Measurements from ENCODE around the gene ZBTB9.

ZBTB9 gene

GRCh38 chr6:33433544-33434191 lies 20.7 kb upstream of the ZBTB9 start:
- no peak for DNase-seq

- DNase-seq = no peak
These were observed 19.4 kb upstream of the ZBTB9 start for GRCh38 chr6:33434961-33435360.

- DNase-seq = no peak
These were observed 16.7 kb upstream of the ZBTB9 start for GRCh38 chr6:33437666-33438065.

- DNase-seq = no peak
These were observed 15.3 kb upstream of the ZBTB9 start for GRCh38 chr6:33438978-33439594.

- DNase-seq = no peak
These were observed 14.3 kb upstream of the ZBTB9 start for GRCh38 chr6:33439956-33440648.

- DNase-seq = no peak
These were observed 13.6 kb upstream of the ZBTB9 start for GRCh38 chr6:33440649-33441309.

- DNase-seq = no peak
These were observed 12.9 kb upstream of the ZBTB9 start for GRCh38 chr6:33441457-33441856.

GRCh38 chr6:33442283-33442682 lies 12.1 kb upstream of the ZBTB9 start:
- no peak for DNase-seq

- DNase-seq = no peak
These were observed 11.4 kb upstream of the ZBTB9 start for GRCh38 chr6:33443025-33443424.

GRCh38 chr6:33443619-33444504 lies 10.5 kb upstream of the ZBTB9 start:
- DNase-seq = no peak

- no peak for DNase-seq
These were observed 9.2 kb upstream of the ZBTB9 start for GRCh38 chr6:33445119-33445603.

GRCh38 chr6:33446356-33446755 lies 8.0 kb upstream of the ZBTB9 start:
- DNase-seq = no peak

GRCh38 chr6:33450434-33450833 lies 3.9 kb upstream of the ZBTB9 start:
- DNase-seq = no peak

- DNase-seq = no peak
These were observed 2.8 kb upstream of the ZBTB9 start for GRCh38 chr6:33451606-33452005.

- DNase-seq = no peak
These were observed 1.9 kb upstream of the ZBTB9 start for GRCh38 chr6:33452496-33452895.

GRCh38 chr6:33453393-33454008 lies 875 bp upstream of the ZBTB9 start:
- no peak for DNase-seq

- DNase-seq = no peak
These were observed 675 bp downstream of the ZBTB9 start for GRCh38 chr6:33455051-33455450.

- DNase-seq = no peak
These were observed 1.8 kb downstream of the ZBTB9 start for GRCh38 chr6:33456156-33456555.

GRCh38 chr6:33458676-33459075 lies 4.3 kb downstream of the ZBTB9 start:
- no peak for DNase-seq

- DNase-seq = no peak
These were observed 4.8 kb downstream of the ZBTB9 start for GRCh38 chr6:33459226-33459625.

- DNase-seq = no peak
These were observed 11.8 kb downstream of the ZBTB9 start for GRCh38 chr6:33466075-33466735.

GRCh38 chr6:33467091-33467490 lies 12.7 kb downstream of the ZBTB9 start:
- DNase-seq = no peak

Data from activated effector memory CD4-positive, alpha-beta T cell treated with Interleukin-2 at 50 U/mL for 16 hours (primary cell).